Astrocyte (in vitro differentiated cells and primary cell): Measurements from ENCODE around the gene OSBPL3.

ENCODE experiments used
- EZH2 ChIP-seq: IDR thresholded peaks from 2 replicates; pipeline ENCODE4 v1.6.1; 2012; ENCODE audit warnings: mild to moderate bottlenecking, low read length, inconsistent platforms; ENCODE audit not compliant: insufficient read depth
- TF ChIP-seq, protein P1 (sequence below): IDR thresholded peaks from 2 replicates; pipeline ENCODE4 v1.5.1; 2011; ENCODE audit warnings: low read depth, mild to moderate bottlenecking, inconsistent platforms, low read length, moderate library complexity; ENCODE audit not compliant: insufficient read depth

DNA sequence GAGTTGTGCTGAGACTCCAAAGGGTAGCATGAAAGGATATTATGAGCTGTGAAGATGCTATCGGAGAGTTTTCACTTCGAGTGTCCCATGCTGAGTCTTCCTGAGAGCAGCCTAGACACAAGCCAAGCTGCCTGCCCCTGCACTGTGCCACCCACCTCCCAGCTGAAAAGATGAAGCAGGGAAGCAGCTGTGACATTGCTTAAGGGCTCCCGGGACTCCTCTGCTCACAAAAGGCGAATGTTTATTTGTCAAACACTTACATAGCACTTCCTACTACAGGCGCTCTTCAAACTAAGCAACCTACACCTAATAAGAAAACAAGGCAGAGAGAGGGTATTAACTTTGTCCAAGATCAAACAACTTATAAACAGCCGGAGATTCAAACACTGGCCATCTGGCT lies 95.6 kb downstream of the OSBPL3 start:
- TF ChIP-seq, protein P1, sequence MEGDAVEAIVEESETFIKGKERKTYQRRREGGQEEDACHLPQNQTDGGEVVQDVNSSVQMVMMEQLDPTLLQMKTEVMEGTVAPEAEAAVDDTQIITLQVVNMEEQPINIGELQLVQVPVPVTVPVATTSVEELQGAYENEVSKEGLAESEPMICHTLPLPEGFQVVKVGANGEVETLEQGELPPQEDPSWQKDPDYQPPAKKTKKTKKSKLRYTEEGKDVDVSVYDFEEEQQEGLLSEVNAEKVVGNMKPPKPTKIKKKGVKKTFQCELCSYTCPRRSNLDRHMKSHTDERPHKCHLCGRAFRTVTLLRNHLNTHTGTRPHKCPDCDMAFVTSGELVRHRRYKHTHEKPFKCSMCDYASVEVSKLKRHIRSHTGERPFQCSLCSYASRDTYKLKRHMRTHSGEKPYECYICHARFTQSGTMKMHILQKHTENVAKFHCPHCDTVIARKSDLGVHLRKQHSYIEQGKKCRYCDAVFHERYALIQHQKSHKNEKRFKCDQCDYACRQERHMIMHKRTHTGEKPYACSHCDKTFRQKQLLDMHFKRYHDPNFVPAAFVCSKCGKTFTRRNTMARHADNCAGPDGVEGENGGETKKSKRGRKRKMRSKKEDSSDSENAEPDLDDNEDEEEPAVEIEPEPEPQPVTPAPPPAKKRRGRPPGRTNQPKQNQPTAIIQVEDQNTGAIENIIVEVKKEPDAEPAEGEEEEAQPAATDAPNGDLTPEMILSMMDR, result no peak
- TF ChIP-seq EZH2, result no peak
